Left kidney (tissue), 2 donors: Measurements from ENCODE around the gene RDM1. TPM values are rescaled to one million over a fixed set of nuclear protein-coding genes. Genes with fewer than 3 reads are reported as not detected.

Experiments
- DNase-seq: peaks from one replicate; pipeline ENCODE4 v3.0.0-alpha.2; 2013
- polyA plus RNA-seq: library from polyadenylated mRNA; unstranded; fragments of 120-200 nt; gene quantifications from one replicate; pipeline ENCODE4 v1.2.1, GENCODE V29; 2013; ENCODE audit not compliant: insufficient read length

The RDM1 gene
- polyA plus RNA-seq, 1 donor = 3.1 TPM

DNA sequence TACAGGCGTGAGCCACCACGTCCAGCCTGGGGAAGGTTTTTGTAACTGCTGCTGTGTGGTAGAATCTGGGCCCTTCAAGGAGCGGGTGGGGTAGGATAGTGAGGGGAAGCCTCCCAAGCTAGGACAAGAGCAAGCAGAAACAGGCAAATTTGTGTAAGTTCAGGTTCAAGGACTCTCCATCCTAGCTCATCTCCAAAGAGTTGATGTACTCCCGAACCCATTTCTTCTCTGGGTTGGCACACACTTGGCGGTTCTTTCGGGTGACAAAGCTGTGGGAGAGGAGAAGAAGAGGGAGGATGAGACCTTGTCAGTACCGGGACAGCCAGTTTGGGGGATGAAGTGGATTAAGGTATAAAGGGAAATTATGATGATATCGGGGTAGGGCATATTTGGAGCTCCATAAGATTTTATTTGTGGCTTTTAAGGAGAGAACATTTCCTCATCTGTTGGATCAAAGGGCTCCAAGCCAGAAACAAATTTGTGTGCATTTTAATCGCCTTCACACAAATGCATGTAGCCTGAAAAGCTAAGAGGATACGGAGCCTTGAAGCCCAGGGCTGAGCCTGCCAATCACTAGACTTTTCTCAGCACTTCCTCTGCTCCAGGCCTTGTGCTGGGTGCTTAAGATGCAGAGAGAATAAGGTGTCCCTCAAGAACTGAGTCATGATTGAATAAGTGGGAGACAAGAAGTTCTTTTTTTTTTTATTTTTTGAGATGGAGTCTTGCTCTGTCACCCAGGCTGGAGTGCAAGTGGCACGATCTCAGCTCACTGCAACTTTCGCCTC lies 58.2 kb downstream of the RDM1 start:
- no peak for DNase-seq

DNA sequence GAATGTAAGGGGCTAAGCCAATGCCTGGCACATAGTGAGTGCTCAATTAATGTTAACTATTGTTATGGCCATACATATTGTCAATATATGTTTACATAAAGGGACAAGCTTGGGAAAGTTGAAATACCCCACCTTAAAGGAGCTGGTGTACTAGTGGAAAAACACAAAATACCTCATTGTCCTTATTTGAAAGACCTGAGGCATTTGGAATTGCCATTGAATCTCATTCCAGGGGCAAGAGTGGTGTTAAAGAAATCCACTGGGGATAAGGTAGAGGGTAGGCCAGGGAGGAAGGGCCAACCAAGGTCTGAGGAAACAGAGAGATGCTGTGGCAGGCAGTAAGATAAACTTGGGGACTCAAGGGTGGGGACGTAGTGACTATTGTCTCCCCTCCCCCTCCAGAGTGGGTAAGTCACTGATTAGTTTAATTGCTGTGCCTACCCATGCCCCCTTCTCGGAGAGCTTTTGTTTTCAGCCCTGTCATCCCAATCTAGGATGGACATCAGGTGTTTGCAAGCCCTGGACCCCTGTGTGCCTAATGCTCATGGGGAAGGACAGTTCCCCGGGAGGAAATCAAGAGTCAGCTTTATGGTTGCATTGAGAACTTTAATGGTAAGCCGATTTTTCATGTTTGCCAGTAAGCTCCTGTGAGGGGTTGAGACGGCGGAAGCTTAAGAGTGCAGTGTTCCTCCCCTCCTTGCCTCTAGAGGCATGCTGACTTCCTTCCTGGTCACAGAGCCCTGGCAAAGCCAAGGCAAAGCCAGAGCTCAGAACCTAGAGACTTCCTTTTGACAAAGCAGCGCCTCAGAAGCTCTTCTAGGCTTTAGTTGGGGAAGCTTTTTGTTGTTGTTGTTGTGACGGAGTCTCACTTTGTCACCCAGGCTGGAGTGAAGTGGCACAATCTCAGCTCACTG lies 59.4 kb downstream of the RDM1 start:
- no peak for DNase-seq

DNA sequence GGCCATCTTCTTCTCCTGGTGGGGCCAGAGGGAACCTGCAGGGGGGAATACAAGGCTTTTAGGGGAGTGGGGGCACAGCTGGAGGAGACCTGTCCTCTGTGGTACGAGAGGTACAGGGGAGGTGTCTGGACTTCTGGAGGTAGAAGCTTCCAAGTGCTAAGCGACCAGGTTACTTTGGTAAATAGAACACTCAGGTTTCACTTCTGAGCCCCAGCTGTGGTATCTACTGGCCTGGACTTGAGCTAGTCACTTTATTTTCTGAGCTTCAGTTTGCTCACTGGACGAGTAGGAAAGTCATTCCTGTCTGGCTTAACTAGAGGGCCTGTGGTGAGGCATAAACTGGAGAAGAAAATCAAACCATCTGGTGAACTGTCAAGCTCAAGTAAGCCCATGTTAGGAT lies 61.8 kb downstream of the RDM1 start, which contains the start of gene HEATR9:
HEATR9 (minus strand) TSS at position 155 of the 400 bp plus-strand sequence; CDS start at position 6, 149 bp downstream.
- no peak for DNase-seq

Other genes starting within 250 kb of the RDM1 start
- gene RASL10B, start 199.1 kb downstream of the RDM1 start, polyA plus RNA-seq = 13.0 TPM
- 0.08 TPM for gene GAS2L2, start 177.5 kb downstream of the RDM1 start, polyA plus RNA-seq
- not detected for gene C17orf50, start 169.9 kb downstream of the RDM1 start, polyA plus RNA-seq
- gene MMP28, start 135.1 kb downstream of the RDM1 start, polyA plus RNA-seq = 1.2 TPM
- 321 TPM for gene TAF15, start 121.3 kb downstream of the RDM1 start, polyA plus RNA-seq
- 0.20 TPM for gene HEATR9, start 61.9 kb downstream of the RDM1 start, polyA plus RNA-seq
- gene CCL5, start 50.4 kb downstream of the RDM1 start, polyA plus RNA-seq = 1.5 TPM
- not detected for gene LYZL6, start 12.9 kb upstream of the RDM1 start, polyA plus RNA-seq
- gene CCL16, start 50.7 kb upstream of the RDM1 start, polyA plus RNA-seq = 0.20 TPM
- gene CCL14, start 56.0 kb upstream of the RDM1 start, polyA plus RNA-seq = 18.0 TPM
- 7.5 TPM for gene CCL15, start 70.8 kb upstream of the RDM1 start, polyA plus RNA-seq
- 0.48 TPM for gene CCL23, start 87.2 kb upstream of the RDM1 start, polyA plus RNA-seq
- not detected for gene CCL18, start 133.5 kb upstream of the RDM1 start, polyA plus RNA-seq
- gene CCL3, start 159.4 kb upstream of the RDM1 start, polyA plus RNA-seq = 3.9 TPM
- gene CCL4, start 173.1 kb upstream of the RDM1 start, polyA plus RNA-seq = 1.7 TPM
- 16.2 TPM for gene TBC1D3B, start 245.9 kb upstream of the RDM1 start, polyA plus RNA-seq